ENCODE results near the gene SIRT5. TPM values are rescaled to one million over a fixed set of nuclear protein-coding genes. Genes with fewer than 3 reads are reported as not detected.

SIRT5 gene
- total RNA-seq, 1 donor from 2014 or later: 23.6 TPM

DNA sequence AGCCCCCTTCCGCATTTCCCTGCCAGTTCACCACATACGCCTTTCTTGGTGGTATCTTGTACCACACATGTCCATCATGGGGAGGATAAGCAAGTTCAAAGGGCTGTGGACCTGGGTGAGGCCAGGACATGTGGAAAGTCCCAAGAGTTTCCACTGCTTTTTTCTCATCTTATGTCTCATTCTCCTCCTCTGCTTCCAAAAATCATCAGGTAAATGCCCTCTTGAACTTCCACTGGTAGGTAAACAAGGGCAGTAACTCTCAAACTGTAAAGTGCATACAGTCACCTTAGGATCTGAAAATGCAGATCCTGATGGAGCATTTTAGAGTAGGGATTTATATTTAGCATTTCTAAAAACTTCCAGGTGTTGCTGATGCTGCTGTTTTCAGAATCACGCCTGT lies 7.9 kb upstream of the SIRT5 start:
- H3K27ac Mint-ChIP-seq: no peak overlapping the region
- H3K9me3 Mint-ChIP-seq: no peaks in the 10 kb centered on the region
- H3K4me3 Mint-ChIP-seq: no peak overlapping the region
- TF ChIP-seq, protein P1, sequence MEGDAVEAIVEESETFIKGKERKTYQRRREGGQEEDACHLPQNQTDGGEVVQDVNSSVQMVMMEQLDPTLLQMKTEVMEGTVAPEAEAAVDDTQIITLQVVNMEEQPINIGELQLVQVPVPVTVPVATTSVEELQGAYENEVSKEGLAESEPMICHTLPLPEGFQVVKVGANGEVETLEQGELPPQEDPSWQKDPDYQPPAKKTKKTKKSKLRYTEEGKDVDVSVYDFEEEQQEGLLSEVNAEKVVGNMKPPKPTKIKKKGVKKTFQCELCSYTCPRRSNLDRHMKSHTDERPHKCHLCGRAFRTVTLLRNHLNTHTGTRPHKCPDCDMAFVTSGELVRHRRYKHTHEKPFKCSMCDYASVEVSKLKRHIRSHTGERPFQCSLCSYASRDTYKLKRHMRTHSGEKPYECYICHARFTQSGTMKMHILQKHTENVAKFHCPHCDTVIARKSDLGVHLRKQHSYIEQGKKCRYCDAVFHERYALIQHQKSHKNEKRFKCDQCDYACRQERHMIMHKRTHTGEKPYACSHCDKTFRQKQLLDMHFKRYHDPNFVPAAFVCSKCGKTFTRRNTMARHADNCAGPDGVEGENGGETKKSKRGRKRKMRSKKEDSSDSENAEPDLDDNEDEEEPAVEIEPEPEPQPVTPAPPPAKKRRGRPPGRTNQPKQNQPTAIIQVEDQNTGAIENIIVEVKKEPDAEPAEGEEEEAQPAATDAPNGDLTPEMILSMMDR (IDR thresholded peaks at IDR 0.05; ENCODE audit: unreplicated experiment): no peak
- DNase-seq (ENCODE audit: low spot score in 2 of 2, unreplicated experiment in 2 of 2): no peak
- no peaks in the 10 kb centered on the region for H3K4me1 Mint-ChIP-seq
- no peaks in the 10 kb centered on the region for H3K36me3 Mint-ChIP-seq
- H3K27me3 Mint-ChIP-seq (ENCODE audit: low read depth): peaks cover 6% of the 10 kb centered on the region

DNA sequence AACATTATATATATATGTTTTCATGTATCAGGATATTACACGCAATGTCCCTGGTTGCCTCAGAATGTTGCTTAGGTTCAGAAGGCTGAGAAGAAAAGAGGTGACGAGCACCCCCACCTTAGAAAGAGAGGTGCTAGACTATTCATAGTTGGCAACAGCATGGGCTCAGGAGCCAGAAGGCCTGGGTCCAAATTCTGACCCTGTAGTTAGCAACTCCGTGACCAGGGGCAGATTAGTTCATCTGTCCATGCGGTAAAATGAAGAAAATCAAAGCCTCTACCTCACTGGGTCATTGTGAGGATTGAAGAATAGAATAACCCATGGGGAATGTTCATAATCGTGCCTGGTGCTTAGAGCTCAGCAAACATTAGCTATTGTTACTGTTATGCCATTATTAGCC lies 5.4 kb upstream of the SIRT5 start:
- Mint-ChIP-seq H3K9me3 (no peaks in the 10 kb centered on the region), H3K27me3 (ENCODE audit: low read depth) (peaks cover 6% of the 10 kb centered on the region), H3K4me3 (no peak overlapping the region), H3K27ac (no peak overlapping the region), H3K36me3 (no peaks in the 10 kb centered on the region), H3K4me1 (peaks cover 3% of the 10 kb centered on the region)
- DNase-seq (ENCODE audit: low spot score in 2 of 2, unreplicated experiment in 2 of 2): no peak
- TF ChIP-seq, protein P1 (IDR thresholded peaks at IDR 0.05; ENCODE audit: unreplicated experiment): no peak

DNA sequence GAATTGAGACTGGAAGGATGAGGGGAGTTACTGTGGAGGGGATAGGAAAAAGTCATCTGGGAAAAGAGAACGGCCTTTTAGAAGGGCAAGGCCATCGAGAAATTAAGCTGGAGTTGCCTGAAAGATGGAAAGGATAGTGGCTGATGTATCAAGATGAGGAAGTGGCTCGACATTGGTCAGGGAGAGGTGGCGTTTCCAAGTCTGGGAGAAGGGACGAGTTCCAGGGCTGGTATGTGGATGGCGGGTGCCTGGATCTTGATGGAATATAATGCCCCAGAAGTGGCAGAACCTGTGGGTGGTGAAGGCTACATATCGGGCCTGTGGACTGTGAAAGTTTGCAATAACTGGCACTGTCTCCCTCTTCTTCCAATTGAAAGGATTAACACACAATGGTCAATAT lies 2.2 kb upstream of the SIRT5 start:
- DNase-seq (ENCODE audit: low spot score in 2 of 2, unreplicated experiment in 2 of 2): no peak
- peaks cover 7% of the 10 kb centered on the region for H3K36me3 Mint-ChIP-seq
- H3K4me3 Mint-ChIP-seq: no peak overlapping the region
- peaks cover 13% of the 10 kb centered on the region for H3K9me3 Mint-ChIP-seq
- H3K4me1 Mint-ChIP-seq: peaks cover 12% of the 10 kb centered on the region
- no peaks in the 10 kb centered on the region for H3K27me3 Mint-ChIP-seq (ENCODE audit: low read depth)
- TF ChIP-seq, protein P1 (IDR thresholded peaks at IDR 0.05; ENCODE audit: unreplicated experiment): no peak
- no peak overlapping the region for H3K27ac Mint-ChIP-seq

DNA sequence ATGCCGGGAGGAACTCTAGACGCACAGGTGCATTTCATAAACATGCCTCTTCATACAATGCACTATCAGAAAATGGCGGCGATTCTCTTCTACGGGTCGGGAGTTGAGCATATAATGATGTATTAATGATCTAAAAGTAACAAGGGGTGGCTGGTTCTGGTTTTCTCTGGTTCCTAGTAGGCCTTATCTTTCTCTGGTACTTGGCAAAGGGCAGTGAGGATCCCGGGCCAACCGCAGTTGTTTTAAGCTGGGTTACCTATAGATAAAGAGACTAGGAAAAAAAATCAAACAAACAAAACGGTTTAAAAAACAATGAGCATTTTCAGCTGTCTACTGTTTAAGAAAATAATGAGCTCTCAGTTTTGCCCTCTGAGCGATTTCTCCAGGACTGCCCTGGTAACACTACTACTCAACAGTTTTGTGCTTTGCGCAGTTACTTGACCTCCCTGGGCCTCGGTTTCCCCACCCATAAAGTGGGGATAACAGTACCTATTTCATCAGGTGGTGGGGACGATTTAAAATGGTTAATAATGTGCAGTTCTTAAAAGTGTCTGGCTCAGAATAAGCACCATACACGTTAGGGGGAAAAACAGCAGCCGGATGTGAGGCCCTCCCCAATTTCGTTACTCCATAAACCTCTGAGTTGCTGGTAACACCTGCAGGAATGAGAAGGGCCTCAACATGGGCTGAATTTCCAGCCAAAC lies 1.3 kb upstream of the SIRT5 start:
- peaks cover 12% of the 10 kb centered on the region for H3K4me1 Mint-ChIP-seq
- peak overlapping the region; percentile 86 for H3K27ac Mint-ChIP-seq
- DNase-seq (ENCODE audit: low spot score in 2 of 2, unreplicated experiment in 2 of 2): no peak
- H3K9me3 Mint-ChIP-seq: peaks cover 19% of the 10 kb centered on the region
- H3K27me3 Mint-ChIP-seq (ENCODE audit: low read depth): no peaks in the 10 kb centered on the region
- H3K36me3 Mint-ChIP-seq: peaks cover 13% of the 10 kb centered on the region
- TF ChIP-seq, protein P1 (IDR thresholded peaks at IDR 0.05; ENCODE audit: unreplicated experiment): no peak
- peak overlapping the region; percentile 85 for H3K4me3 Mint-ChIP-seq

DNA sequence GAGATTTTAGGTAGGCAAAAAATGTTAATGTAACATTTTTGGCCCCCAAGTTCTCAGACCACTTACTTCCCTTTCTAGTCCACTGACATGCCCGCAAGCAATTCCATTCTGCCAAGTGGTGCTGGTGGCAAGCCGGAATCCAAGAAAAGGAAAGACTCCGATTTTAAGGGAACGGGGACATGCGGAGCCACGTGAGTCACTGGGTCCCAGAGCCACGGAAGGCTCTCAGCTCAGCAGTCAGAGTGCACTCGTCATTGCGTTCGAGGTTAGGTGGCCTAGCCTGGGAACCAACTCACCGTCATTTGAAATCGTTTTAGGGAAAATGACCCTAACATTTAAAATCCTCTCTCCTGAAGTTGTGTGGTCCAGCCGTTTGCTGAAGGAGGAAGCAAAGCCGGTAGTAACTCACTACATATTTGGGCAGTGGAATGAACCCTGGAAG lies 711 bp upstream of the SIRT5 start:
- peaks cover 12% of the 10 kb centered on the region for H3K4me1 Mint-ChIP-seq
- peak overlapping the region; percentile 85 for H3K4me3 Mint-ChIP-seq
- H3K36me3 Mint-ChIP-seq: peaks cover 14% of the 10 kb centered on the region
- H3K9me3 Mint-ChIP-seq: peaks cover 20% of the 10 kb centered on the region
- no peaks in the 10 kb centered on the region for H3K27me3 Mint-ChIP-seq (ENCODE audit: low read depth)
- no peak for DNase-seq (ENCODE audit: low spot score in 2 of 2, unreplicated experiment in 2 of 2)
- H3K27ac Mint-ChIP-seq: peak overlapping the region; percentile 86
- TF ChIP-seq, protein P1 (IDR thresholded peaks at IDR 0.05; ENCODE audit: unreplicated experiment): no peak

Data from mesothelial cell of epicardium (in vitro differentiated cells).